Mesendoderm (in vitro differentiated cells): ENCODE data around the gene STEAP4.

Experiments
- DNase-seq: peaks from one replicate; pipeline ENCODE4 v3.0.0; 2013
- H2AK5ac ChIP-seq: 2 replicates; pipeline ENCODE4 v1.6.1; 2013; ENCODE audit warnings: low read length, inconsistent platforms
- H2BK120ac ChIP-seq: 2 replicates; pipeline ENCODE4 v1.6.1; 2013; ENCODE audit warnings: low read depth, mild to moderate bottlenecking, low read length, moderate library complexity, mixed read lengths
- H2BK15ac ChIP-seq: replicated peaks from 2 replicates; pipeline ENCODE4 v1.6.1; 2013; ENCODE audit warnings: low read depth, mild to moderate bottlenecking, moderate library complexity
- H2BK5ac ChIP-seq: 2 replicates; pipeline ENCODE4 v1.6.1; 2013; ENCODE audit warnings: low read length, inconsistent platforms
- H3K18ac ChIP-seq: 2 replicates; pipeline ENCODE4 v1.6.1; 2013; ENCODE audit warnings: mild to moderate bottlenecking, low read length, mixed read lengths
- H3K23ac ChIP-seq: one replicate; pipeline ENCODE4 v1.6.1; 2013; ENCODE audit warnings: low read length
- H3K27ac ChIP-seq: 2 replicates; pipeline ENCODE4 v1.5.1; 2013; ENCODE audit warnings: low read depth, mild to moderate bottlenecking, inconsistent platforms, low read length, moderate library complexity
- H3K27me3 ChIP-seq: 2 replicates; pipeline ENCODE4 v1.6.1; 2013; ENCODE audit warnings: low read length, control low read depth, mild to moderate bottlenecking, inconsistent platforms; ENCODE audit not compliant: insufficient read depth, poor library complexity
- H3K36me3 ChIP-seq: 2 replicates; pipeline ENCODE4 v1.6.1; 2013; ENCODE audit warnings: low read length, inconsistent platforms; ENCODE audit not compliant: control insufficient read depth, insufficient read depth
- H3K4ac ChIP-seq: one replicate; pipeline ENCODE4 v1.6.1; 2013; ENCODE audit warnings: low read depth, mild to moderate bottlenecking, low read length, moderate library complexity
- H3K4me1 ChIP-seq: 2 replicates; pipeline ENCODE4 v1.6.1; 2013; ENCODE audit warnings: low read depth, low read length, inconsistent platforms; ENCODE audit not compliant: control insufficient read depth
- H3K4me2 ChIP-seq: 2 replicates; pipeline ENCODE4 v1.6.1; 2013; ENCODE audit warnings: low read length
- H3K4me3 ChIP-seq: 2 replicates; pipeline ENCODE4 v1.5.1; 2013; ENCODE audit warnings: mild to moderate bottlenecking, low read length
- H3K56ac ChIP-seq: one replicate; pipeline ENCODE4 v1.6.1; 2013; ENCODE audit warnings: low read length
- H3K79me1 ChIP-seq: 2 replicates; pipeline ENCODE4 v1.6.1; 2013; ENCODE audit warnings: low read length, inconsistent platforms
- H3K79me2 ChIP-seq: 2 replicates; pipeline ENCODE4 v1.6.1; 2013; ENCODE audit warnings: mild to moderate bottlenecking, low read length; ENCODE audit not compliant: control insufficient read depth, insufficient read depth
- H3K9ac ChIP-seq: 2 replicates; pipeline ENCODE4 v1.6.1; 2013; ENCODE audit warnings: low read length, inconsistent platforms
- H4K5ac ChIP-seq: one replicate; pipeline ENCODE4 v1.6.1; 2013; ENCODE audit warnings: low read length
- H4K8ac ChIP-seq: one replicate; pipeline ENCODE4 v1.6.1; 2013; ENCODE audit warnings: low read depth, mild to moderate bottlenecking, control low read depth, low read length, moderate library complexity
- WGBS: extraction: QIAGEN DNeasy Blood & Tissue Kit; methylation state at CpG from one replicate; pipeline ENCODE4 v1.1.7; 2013; ENCODE audit warnings: low lambda C conversion rate, missing lambda C conversion rate; ENCODE audit not compliant: insufficient coverage; ENCODE audit errors: extremely low coverage; 5-methylcytosine and 5-hydroxymethylcytosine counted together

The STEAP4 gene

DNA sequence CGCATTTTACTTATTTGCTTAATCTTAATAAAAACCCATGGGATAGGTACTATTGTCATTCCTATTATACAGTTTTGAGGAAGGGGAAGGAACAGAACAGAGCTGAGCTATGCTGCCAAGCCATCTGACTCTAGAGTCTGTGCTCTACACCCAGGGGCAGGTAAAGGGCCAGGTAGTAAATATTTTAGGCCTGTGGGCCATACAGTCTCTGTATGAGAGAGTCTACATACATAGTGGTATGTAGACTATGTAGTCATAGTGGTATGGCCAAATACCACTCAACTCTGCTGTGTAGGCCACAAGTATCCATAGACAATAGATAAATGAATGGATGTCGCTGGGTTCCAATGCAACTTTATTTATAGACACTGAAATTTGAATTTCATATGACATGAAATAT is 83.4 kb downstream of the STEAP4 start:
- no peaks in the 10 kb centered on the region for H3K27me3 ChIP-seq
- no CpG with 5 or more reads among the region's 2 CpGs for WGBS

More for the DNA sequence above, 83.4 kb downstream of the STEAP4 start:
- no peak overlapping the region for H2BK5ac ChIP-seq
- H3K4me3 ChIP-seq: no peak overlapping the region
- no peak overlapping the region for H3K18ac ChIP-seq
- no peaks in the 10 kb centered on the region for H3K36me3 ChIP-seq
- no peak for DNase-seq
- no peak overlapping the region for H4K8ac ChIP-seq
- no peak overlapping the region for H3K56ac ChIP-seq
- H3K4me1 ChIP-seq: no peaks in the 10 kb centered on the region
- no peak overlapping the region for H2BK120ac ChIP-seq
- no peak overlapping the region for H2BK15ac ChIP-seq
- H3K79me1 ChIP-seq: peaks cover 3% of the 10 kb centered on the region
- no peak overlapping the region for H3K27ac ChIP-seq
- no peak overlapping the region for H3K4me2 ChIP-seq
- H3K4ac ChIP-seq: no peak overlapping the region
- H3K23ac ChIP-seq: no peak overlapping the region
- H4K5ac ChIP-seq: no peak overlapping the region
- no peak overlapping the region for H3K9ac ChIP-seq
- H2AK5ac ChIP-seq: no peak overlapping the region
- no peaks in the 10 kb centered on the region for H3K79me2 ChIP-seq
